GM19438 (cell line): ENCODE results near the gene OR2V2.
"Not testable (repeated sequence)": the region's sequence is repeated elsewhere in the genome, so short reads cannot be mapped to it uniquely, and the experiment has no call there.

Experiments
- ATAC-seq: cut with Tn5 transposase; IDR thresholded peaks from one replicate; pipeline ENCODE4 v1.9.1; 2021; ENCODE audit warnings: low read depth; ENCODE audit not compliant: unreplicated experiment

The OR2V2 gene

GRCh38 chr5:181114844-181115778 is 32.3 kb upstream of the OR2V2 start:
- no peak for ATAC-seq

- ATAC-seq: no peak
These were observed 29.0 kb upstream of the OR2V2 start for GRCh38 chr5:181118369-181118768.

- ATAC-seq: no peak
These were observed 28.3 kb upstream of the OR2V2 start for GRCh38 chr5:181119105-181119504.

GRCh38 chr5:181120306-181120705 is 27.1 kb upstream of the OR2V2 start:
- ATAC-seq: no peak

- ATAC-seq: no peak
These were observed 26.6 kb upstream of the OR2V2 start for GRCh38 chr5:181120761-181121160.

- ATAC-seq: no peak
These were observed 25.5 kb upstream of the OR2V2 start for GRCh38 chr5:181121675-181122561.

GRCh38 chr5:181124526-181124925 is 22.9 kb upstream of the OR2V2 start:
- no peak for ATAC-seq

- ATAC-seq: no peak
These were observed 20.5 kb upstream of the OR2V2 start for GRCh38 chr5:181126841-181127240.

- ATAC-seq: no peak
These were observed 19.9 kb upstream of the OR2V2 start for GRCh38 chr5:181127456-181127855.

GRCh38 chr5:181127907-181128626 is 19.3 kb upstream of the OR2V2 start:
- no peak for ATAC-seq

GRCh38 chr5:181129601-181130000 is 17.8 kb upstream of the OR2V2 start:
- ATAC-seq: no peak

- ATAC-seq: not testable (repeated sequence)
These were observed 17.3 kb upstream of the OR2V2 start for GRCh38 chr5:181130081-181130480.

- no peak for ATAC-seq
These were observed 16.4 kb upstream of the OR2V2 start, which contains the start of gene OR2V1 for GRCh38 chr5:181130832-181131496. TSS of gene OR2V1 (minus strand) at chr5:181131169. CDS start at chr5:181125304, 5,865 bp downstream.

- no peak for ATAC-seq
These were observed 15.9 kb upstream of the OR2V2 start for GRCh38 chr5:181131514-181131913.

GRCh38 chr5:181133083-181133482 is 14.3 kb upstream of the OR2V2 start:
- no peak for ATAC-seq

- ATAC-seq: no peak
These were observed 13.7 kb upstream of the OR2V2 start for GRCh38 chr5:181133610-181134231.

GRCh38 chr5:181134259-181134658 is 13.1 kb upstream of the OR2V2 start:
- ATAC-seq: no peak

GRCh38 chr5:181136361-181136955 is 10.9 kb upstream of the OR2V2 start:
- ATAC-seq: no peak

- ATAC-seq: no peak
These were observed 9.1 kb upstream of the OR2V2 start for GRCh38 chr5:181138258-181138657.
